SH-SY5Y (cell line): Measurements from ENCODE around the gene ACTR3.

Experiments
- GATA2 ChIP-seq: IDR thresholded peaks from 2 replicates; pipeline ENCODE4 v1.6.1; 2011; ENCODE audit warnings: mild to moderate bottlenecking, low read depth, low read length
- GATA3 ChIP-seq: IDR thresholded peaks from 2 replicates; pipeline ENCODE4 v1.6.1; 2011; ENCODE audit warnings: low read depth, mild to moderate bottlenecking, low read length, moderate library complexity

DNA sequence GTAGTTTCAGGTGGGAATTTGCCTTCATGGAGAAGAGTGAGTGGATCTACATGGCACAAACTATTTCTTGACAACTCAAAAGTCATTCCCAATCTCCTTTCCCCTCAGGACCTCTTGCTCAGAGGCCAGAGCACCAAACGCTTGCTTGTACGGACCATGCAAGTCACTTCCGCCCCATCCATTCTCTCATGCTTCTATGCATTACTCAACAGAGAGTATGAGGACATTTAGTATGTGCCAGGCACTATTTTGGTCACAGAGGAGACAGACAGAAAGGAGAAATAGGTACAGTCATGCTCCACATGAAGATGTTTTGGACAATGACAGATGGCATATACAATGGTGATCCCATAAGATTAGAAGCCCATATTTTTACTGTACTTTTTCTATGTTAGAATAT is 117.5 kb downstream of the ACTR3 start:
- no peak for TF ChIP-seq GATA2
- no peak for TF ChIP-seq GATA3
